CD4-positive, alpha-beta T cell treated with Interleukin-2 at 100 ng/mL for 4 hours (primary cell): Measurements from ENCODE around the gene CEACAM18.

ENCODE experiments used
- DNase-seq: peaks from one replicate; pipeline ENCODE4 v3.0.0-alpha.2; 2020; ENCODE audit warnings: low spot score

The CEACAM18 gene

GRCh38 chr19:51531349-51532315, 53.3 kb downstream of the CEACAM18 start, which contains the start of gene SIGLEC6:
TSS of gene SIGLEC6 (minus strand) at chr19:51531670. CDS start at chr19:51531648, 22 bp downstream.
- DNase-seq: peak; percentile 17

GRCh38 chr19:51535535-51535934, 57.2 kb downstream of the CEACAM18 start:
- DNase-seq: no peak

GRCh38 chr19:51539821-51540366, 61.6 kb downstream of the CEACAM18 start:
- DNase-seq: no peak
